ENCODE data around the gene TXNRD1.
"Not testable (repeated sequence)": the region's sequence is repeated elsewhere in the genome, so short reads cannot be mapped to it uniquely, and the experiment has no call there.

TXNRD1 gene

GRCh38 chr12:104201238-104202001 is 14.2 kb upstream of the TXNRD1 start:
- Histone ChIP-seq H3K27me3 (ENCODE audit: control insufficient read depth, insufficient read depth, low read length) (no peaks in the 10 kb centered on the region), H3K36me3 (ENCODE audit: control insufficient read depth, insufficient read depth, low read length) (no peaks in the 10 kb centered on the region), H3K4me1 (ENCODE audit: control insufficient read depth, insufficient read depth, low read length) (no peaks in the 10 kb centered on the region), H3K9ac (ENCODE audit: low read length) (no peak overlapping the region), H3K9me3 (ENCODE audit: control insufficient read depth, low read length) (no peaks in the 10 kb centered on the region), H3K4me3 (ENCODE audit: low read length) (no peak overlapping the region)

- Histone ChIP-seq H3K9me3 (ENCODE audit: control insufficient read depth, low read length) (no peaks in the 10 kb centered on the region), H3K4me3 (ENCODE audit: low read length) (no peak overlapping the region), H3K9ac (ENCODE audit: low read length) (no peak overlapping the region), H3K4me1 (ENCODE audit: control insufficient read depth, insufficient read depth, low read length) (no peaks in the 10 kb centered on the region), H3K36me3 (ENCODE audit: control insufficient read depth, insufficient read depth, low read length) (no peaks in the 10 kb centered on the region), H3K27me3 (ENCODE audit: control insufficient read depth, insufficient read depth, low read length) (no peaks in the 10 kb centered on the region)
Measured at GRCh38 chr12:104204690-104205480, 10.7 kb upstream of the TXNRD1 start.

- Histone ChIP-seq H3K4me3 (ENCODE audit: low read length) (no peak overlapping the region), H3K36me3 (ENCODE audit: control insufficient read depth, insufficient read depth, low read length) (no peaks in the 10 kb centered on the region), H3K27me3 (ENCODE audit: control insufficient read depth, insufficient read depth, low read length) (no peaks in the 10 kb centered on the region), H3K4me1 (ENCODE audit: control insufficient read depth, insufficient read depth, low read length) (no peaks in the 10 kb centered on the region), H3K9me3 (ENCODE audit: control insufficient read depth, low read length) (no peaks in the 10 kb centered on the region), H3K9ac (ENCODE audit: low read length) (no peak overlapping the region)
Measured at GRCh38 chr12:104207416-104208205, 8.0 kb upstream of the TXNRD1 start.

DNA sequence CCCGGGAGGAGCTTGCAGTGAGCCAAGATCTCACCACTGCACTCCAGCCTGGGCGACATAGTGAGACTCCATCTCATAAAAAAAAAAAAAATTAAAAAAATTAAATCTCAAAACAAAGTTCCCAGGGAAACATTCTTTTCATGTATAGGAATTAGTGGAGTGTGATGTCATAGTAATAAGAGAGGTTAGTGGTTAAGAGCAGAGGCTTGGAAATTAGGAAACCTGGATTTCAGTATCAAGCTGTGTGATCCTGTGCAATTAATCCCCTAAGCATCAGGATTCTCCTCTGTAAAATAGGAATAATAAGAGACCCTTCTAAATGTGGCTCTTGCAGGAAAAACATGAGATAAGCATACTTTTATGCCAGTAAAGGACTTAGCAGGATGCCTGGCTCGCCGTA is 3.1 kb upstream of the TXNRD1 start:
- no peaks in the 10 kb centered on the region for H3K4me1 ChIP-seq (ENCODE audit: control insufficient read depth, insufficient read depth, low read length)
- H3K4me3 ChIP-seq (ENCODE audit: low read length), result no peak overlapping the region
- H3K9me3 ChIP-seq (ENCODE audit: control insufficient read depth, low read length), result no peaks in the 10 kb centered on the region
- H3K36me3 ChIP-seq (ENCODE audit: control insufficient read depth, insufficient read depth, low read length), result no peaks in the 10 kb centered on the region
- H3K27me3 ChIP-seq (ENCODE audit: control insufficient read depth, insufficient read depth, low read length), result no peaks in the 10 kb centered on the region
- no peak overlapping the region for H3K9ac ChIP-seq (ENCODE audit: low read length)

DNA sequence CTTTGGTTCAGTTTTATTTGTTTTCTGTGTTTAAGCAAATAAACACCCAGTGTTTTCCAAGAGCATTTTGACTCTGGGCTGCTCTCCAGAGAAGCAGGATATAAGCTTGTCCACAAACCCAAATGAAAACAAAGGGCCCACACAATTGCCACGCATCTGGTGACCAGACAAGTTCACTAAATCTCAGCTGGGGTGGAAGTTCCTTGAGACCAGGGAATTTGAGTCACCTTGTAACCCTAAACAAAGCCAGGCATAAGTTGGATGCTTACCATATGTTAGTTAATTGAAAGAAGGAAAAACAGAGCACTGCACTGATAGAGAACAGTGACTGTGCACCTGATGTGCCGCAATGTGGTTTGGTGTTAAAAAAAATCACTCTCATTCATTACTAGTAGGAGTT is 1.6 kb upstream of the TXNRD1 start:
- H3K36me3 ChIP-seq (ENCODE audit: control insufficient read depth, insufficient read depth, low read length), result no peaks in the 10 kb centered on the region
- no peak overlapping the region for H3K4me3 ChIP-seq (ENCODE audit: low read length)
- no peaks in the 10 kb centered on the region for H3K27me3 ChIP-seq (ENCODE audit: control insufficient read depth, insufficient read depth, low read length)
- H3K9ac ChIP-seq (ENCODE audit: low read length), result no peak overlapping the region
- H3K9me3 ChIP-seq (ENCODE audit: control insufficient read depth, low read length), result no peaks in the 10 kb centered on the region
- peaks cover 1% of the 10 kb centered on the region for H3K4me1 ChIP-seq (ENCODE audit: control insufficient read depth, insufficient read depth, low read length)

GRCh38 chr12:104216521-104216924 is 944 bp downstream of the TXNRD1 start:
- Histone ChIP-seq H3K9me3 (ENCODE audit: control insufficient read depth, low read length) (no peaks in the 10 kb centered on the region), H3K4me3 (ENCODE audit: low read length) (no peak overlapping the region), H3K27me3 (ENCODE audit: control insufficient read depth, insufficient read depth, low read length) (no peaks in the 10 kb centered on the region), H3K4me1 (ENCODE audit: control insufficient read depth, insufficient read depth, low read length) (peaks cover 20% of the 10 kb centered on the region), H3K9ac (ENCODE audit: low read length) (no peak overlapping the region), H3K36me3 (ENCODE audit: control insufficient read depth, insufficient read depth, low read length) (no peaks in the 10 kb centered on the region)

DNA sequence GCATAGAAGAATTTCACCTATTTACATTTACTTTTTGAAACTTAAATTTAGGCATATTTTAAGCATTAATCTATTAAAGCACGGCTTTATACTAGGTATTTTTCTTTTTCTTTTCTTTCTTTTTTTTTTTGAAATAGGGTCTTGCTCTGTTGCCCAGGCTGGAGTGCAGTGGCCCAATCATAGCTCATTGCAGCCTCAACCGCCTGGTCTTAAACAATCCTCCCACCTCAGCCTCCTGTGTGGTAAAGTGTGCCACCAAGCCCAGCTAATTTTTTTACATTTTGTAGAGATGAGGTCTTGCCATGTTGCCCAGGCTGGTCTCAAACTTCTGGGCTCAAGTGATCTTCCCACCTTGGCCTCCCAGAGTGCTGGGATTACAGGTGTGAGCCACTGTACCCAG is 2.9 kb downstream of the TXNRD1 start:
- peaks cover 27% of the 10 kb centered on the region for H3K4me1 ChIP-seq (ENCODE audit: control insufficient read depth, insufficient read depth, low read length)
- H3K27me3 ChIP-seq (ENCODE audit: control insufficient read depth, insufficient read depth, low read length); H3K4me3 ChIP-seq (ENCODE audit: low read length); H3K9ac ChIP-seq (ENCODE audit: low read length); H3K36me3 ChIP-seq (ENCODE audit: control insufficient read depth, insufficient read depth, low read length); H3K9me3 ChIP-seq (ENCODE audit: control insufficient read depth, low read length): not testable (repeated sequence)

- Histone ChIP-seq H3K4me1 (ENCODE audit: control insufficient read depth, insufficient read depth, low read length) (peaks cover 31% of the 10 kb centered on the region), H3K36me3 (ENCODE audit: control insufficient read depth, insufficient read depth, low read length) (no peaks in the 10 kb centered on the region), H3K9me3 (ENCODE audit: control insufficient read depth, low read length) (no peaks in the 10 kb centered on the region), H3K27me3 (ENCODE audit: control insufficient read depth, insufficient read depth, low read length) (no peaks in the 10 kb centered on the region), H3K4me3 (ENCODE audit: low read length) (no peak overlapping the region), H3K9ac (ENCODE audit: low read length) (no peak overlapping the region)
Measured at GRCh38 chr12:104218935-104219334, 3.4 kb downstream of the TXNRD1 start.

DNA sequence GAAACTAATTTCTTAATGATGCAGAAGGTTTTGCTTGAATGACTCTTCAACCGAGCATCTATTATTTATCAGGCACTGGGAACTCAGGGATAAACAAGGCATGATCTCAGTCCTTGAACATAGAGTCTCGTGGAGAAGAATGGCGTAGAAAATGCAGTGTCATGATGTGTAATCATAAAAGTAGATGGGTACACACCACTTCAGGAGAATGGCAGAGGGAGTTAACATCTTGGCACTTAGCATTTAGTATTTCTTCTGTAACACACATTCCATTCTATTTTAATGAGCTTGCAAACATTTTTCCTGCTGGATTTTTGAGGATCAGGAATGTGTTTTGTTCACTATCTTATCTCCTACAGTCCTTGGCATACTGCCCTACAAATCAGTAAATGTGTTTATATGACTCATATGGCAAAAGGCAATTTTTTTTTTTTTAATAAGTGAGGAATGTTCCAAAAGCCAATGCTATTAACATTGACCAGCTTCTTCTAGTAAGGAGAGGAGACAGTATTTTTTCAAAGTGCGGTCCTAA is 3.8 kb downstream of the TXNRD1 start:
- Histone ChIP-seq H3K4me1 (ENCODE audit: control insufficient read depth, insufficient read depth, low read length) (peaks cover 31% of the 10 kb centered on the region), H3K9ac (ENCODE audit: low read length) (no peak overlapping the region), H3K27me3 (ENCODE audit: control insufficient read depth, insufficient read depth, low read length) (no peaks in the 10 kb centered on the region), H3K4me3 (ENCODE audit: low read length) (no peak overlapping the region), H3K36me3 (ENCODE audit: control insufficient read depth, insufficient read depth, low read length) (no peaks in the 10 kb centered on the region), H3K9me3 (ENCODE audit: control insufficient read depth, low read length) (no peaks in the 10 kb centered on the region)

DNA sequence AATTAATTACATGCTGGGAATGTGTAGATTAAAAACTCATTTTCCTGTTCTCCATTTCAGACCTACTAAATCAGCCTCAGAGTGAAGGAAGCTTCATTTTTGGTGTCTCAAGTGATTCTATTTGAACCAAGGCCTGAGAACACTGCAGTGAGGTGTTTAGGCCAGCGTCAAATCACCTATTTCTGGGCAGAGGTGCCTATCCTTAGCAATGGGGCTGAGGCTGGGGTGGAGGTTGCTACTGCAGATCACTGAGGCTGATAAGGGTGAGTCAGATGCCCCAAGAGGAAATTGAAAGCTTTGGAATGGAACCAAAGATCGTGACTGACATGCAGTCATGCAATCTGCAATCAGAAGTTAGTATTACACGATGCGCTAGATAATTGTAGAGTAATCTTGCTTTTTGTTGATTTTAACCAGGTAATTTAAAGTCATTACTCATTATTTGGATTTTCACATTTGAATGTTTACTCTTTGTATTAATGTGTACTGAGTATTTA is 4.4 kb downstream of the TXNRD1 start:
- Histone ChIP-seq H3K4me3 (ENCODE audit: low read length) (no peak overlapping the region), H3K36me3 (ENCODE audit: control insufficient read depth, insufficient read depth, low read length) (no peaks in the 10 kb centered on the region), H3K27me3 (ENCODE audit: control insufficient read depth, insufficient read depth, low read length) (no peaks in the 10 kb centered on the region), H3K4me1 (ENCODE audit: control insufficient read depth, insufficient read depth, low read length) (peaks cover 31% of the 10 kb centered on the region), H3K9me3 (ENCODE audit: control insufficient read depth, low read length) (no peaks in the 10 kb centered on the region), H3K9ac (ENCODE audit: low read length) (no peak overlapping the region)

DNA sequence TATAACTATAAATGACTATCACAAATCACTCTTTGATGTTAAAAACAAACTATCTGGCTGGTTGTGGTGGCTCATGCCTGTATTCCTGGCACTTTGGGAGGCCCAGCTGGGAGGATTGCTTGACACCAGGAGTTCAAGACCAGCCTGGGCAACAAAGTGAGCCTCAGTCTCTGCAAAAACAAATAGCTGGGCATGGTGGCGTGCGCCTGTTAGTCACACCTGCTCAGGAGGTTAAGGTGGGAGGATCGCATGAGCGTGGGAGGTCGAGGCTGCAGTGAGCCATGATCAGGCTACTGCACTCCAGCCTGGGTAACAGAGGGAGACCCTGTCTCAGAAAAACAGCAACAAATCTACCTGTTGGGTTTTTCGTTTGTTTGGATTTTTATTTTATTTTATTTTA is 5.4 kb downstream of the TXNRD1 start:
- no peak overlapping the region for H3K4me3 ChIP-seq (ENCODE audit: low read length)
- H3K9me3 ChIP-seq (ENCODE audit: control insufficient read depth, low read length), result no peaks in the 10 kb centered on the region
- no peaks in the 10 kb centered on the region for H3K27me3 ChIP-seq (ENCODE audit: control insufficient read depth, insufficient read depth, low read length)
- H3K9ac ChIP-seq (ENCODE audit: low read length), result no peak overlapping the region
- peaks cover 31% of the 10 kb centered on the region for H3K4me1 ChIP-seq (ENCODE audit: control insufficient read depth, insufficient read depth, low read length)
- H3K36me3 ChIP-seq (ENCODE audit: control insufficient read depth, insufficient read depth, low read length), result no peaks in the 10 kb centered on the region

Measured in mucosa of stomach (tissue), 1 donor.